HL-60 (cell line): ENCODE measurements around the gene DZIP1.

Source experiments
- DNase-seq, 2 experiments: peaks; one replicate each; pipeline ENCODE4 v3.0.0-alpha.2; 2010 to 2020; ENCODE audit warnings: low read depth in 1 of 2, low spot score in 1 of 2
- H3K27ac ChIP-seq: fragments of 250-450 bp; sonication (Bioruptor Pico); replicated peaks from 2 replicates; pipeline ENCODE4 v1.5.1; 2020; ENCODE audit warnings: mild to moderate bottlenecking, moderate library complexity
- H3K27me3 ChIP-seq: fragments of 250-450 bp; sonication (Bioruptor Pico); 2 replicates; pipeline ENCODE4 v1.5.1; 2021; ENCODE audit warnings: mild to moderate bottlenecking, moderate library complexity; ENCODE audit not compliant: insufficient read depth, poor library complexity, severe bottlenecking
- H3K4me3 ChIP-seq: replicated peaks from 2 replicates; pipeline ENCODE4 v1.5.1; 2011; ENCODE audit warnings: mild to moderate bottlenecking, control low read depth, low read length; ENCODE audit not compliant: insufficient read depth
- CTCF ChIP-seq: IDR thresholded peaks from one replicate; pipeline ENCODE4 v1.5.1; 2011; ENCODE audit warnings: low read length, control low read depth, inconsistent platforms; ENCODE audit not compliant: insufficient read depth
- GABPA ChIP-seq: IDR thresholded peaks from 2 replicates; pipeline ENCODE4 v1.6.1; 2012; ENCODE audit warnings: low read depth
- POLR2AphosphoS5 ChIP-seq: IDR thresholded peaks from 2 replicates; pipeline ENCODE4 v1.6.1; 2012; ENCODE audit warnings: low read depth
- REST ChIP-seq: IDR thresholded peaks from 2 replicates; pipeline ENCODE4 v1.6.1; 2012; ENCODE audit warnings: low read depth; ENCODE audit not compliant: insufficient replicate concordance
- SPI1 ChIP-seq: IDR thresholded peaks from 2 replicates; pipeline ENCODE4 v1.6.1; 2012; ENCODE audit warnings: low read depth, mild to moderate bottlenecking, borderline replicate concordance

DZIP1 gene

GRCh38 chr13:95650696-95651095, 6.2 kb upstream of the DZIP1 start:
- Histone ChIP-seq H3K4me3 (no peak overlapping the region), H3K27me3 (peaks cover 2% of the 10 kb centered on the region), H3K27ac (no peak overlapping the region)
- no peak for TF ChIP-seq POLR2AphosphoS5
- TF ChIP-seq REST: no peak
- no peak for TF ChIP-seq CTCF
- no peak for TF ChIP-seq GABPA
- no peak for TF ChIP-seq SPI1
- peak; percentile 27 to 65 for DNase-seq

- Histone ChIP-seq H3K4me3 (no peak overlapping the region), H3K27me3 (peaks cover 29% of the 10 kb centered on the region), H3K27ac (no peak overlapping the region)
- no peak for TF ChIP-seq SPI1
- no peak for TF ChIP-seq REST
- no peak for TF ChIP-seq CTCF
- TF ChIP-seq GABPA: no peak
- no peak for TF ChIP-seq POLR2AphosphoS5
- DNase-seq: no peak
Observed at GRCh38 chr13:95647321-95647720, 2.8 kb upstream of the DZIP1 start.

- DNase-seq: no peak
- Histone ChIP-seq H3K27me3 (peaks cover 41% of the 10 kb centered on the region), H3K4me3 (peak overlapping the region; percentile 53), H3K27ac (no peak overlapping the region)
- TF ChIP-seq POLR2AphosphoS5 (no peak), GABPA (no peak), SPI1 (no peak), CTCF (no peak), REST (no peak)
Observed at GRCh38 chr13:95643936-95644598, 439 bp downstream of the DZIP1 start.
